GM12865 (cell line): ENCODE measurements around the gene FOS.

Experiments
- DNase-seq: peaks from one replicate; pipeline ENCODE4 v3.0.0; 2010; ENCODE audit warnings: low read depth
- H3K4me3 ChIP-seq: 2 replicates; pipeline ENCODE4 v1.5.1; 2011; ENCODE audit warnings: mild to moderate bottlenecking, low read depth, low read length, control low read depth
- CTCF ChIP-seq: IDR thresholded peaks from 2 replicates; pipeline ENCODE4 v1.5.1; 2011; ENCODE audit warnings: low read length, control low read depth, low read depth, inconsistent platforms; ENCODE audit not compliant: insufficient read depth; ENCODE audit errors: missing control alignments

Gene FOS

GRCh38 chr14:75295061-75295461 is 16.4 kb downstream of the FOS start:
- no peak for TF ChIP-seq CTCF
- peak overlapping the region; percentile 76 for H3K4me3 ChIP-seq
- DNase-seq = peak; percentile 15

- peak; percentile 93 for TF ChIP-seq CTCF
- DNase-seq = peak; percentile 81
- peak overlapping the region; percentile 76 for H3K4me3 ChIP-seq
Observed at GRCh38 chr14:75295491-75296345, 17.1 kb downstream of the FOS start.

- DNase-seq = no peak
- no peak overlapping the region for H3K4me3 ChIP-seq
- TF ChIP-seq CTCF = no peak
Observed at GRCh38 chr14:75297411-75298040, 18.9 kb downstream of the FOS start.

- TF ChIP-seq CTCF = no peak
- H3K4me3 ChIP-seq = no peak overlapping the region
- DNase-seq = no peak
Observed at GRCh38 chr14:75298187-75298965, 19.7 kb downstream of the FOS start.

GRCh38 chr14:75299059-75299458 is 20.4 kb downstream of the FOS start:
- DNase-seq = no peak
- no peak overlapping the region for H3K4me3 ChIP-seq
- no peak for TF ChIP-seq CTCF

- no peak for TF ChIP-seq CTCF
- no peak overlapping the region for H3K4me3 ChIP-seq
- DNase-seq = no peak
Observed at GRCh38 chr14:75299576-75299975, 20.9 kb downstream of the FOS start.
